SKM-1 (cell line): ENCODE results near the gene PLD6.
"Not testable (repeated sequence)": the region's sequence is repeated elsewhere in the genome, so short reads cannot be mapped to it uniquely, and the experiment has no call there.

Experiments
- DNase-seq: peaks from one replicate; lab custom pipeline; 2025; ENCODE audit not compliant: unreplicated experiment; lab: John Stamatoyannopoulos, UW

PLD6 gene, protein sequence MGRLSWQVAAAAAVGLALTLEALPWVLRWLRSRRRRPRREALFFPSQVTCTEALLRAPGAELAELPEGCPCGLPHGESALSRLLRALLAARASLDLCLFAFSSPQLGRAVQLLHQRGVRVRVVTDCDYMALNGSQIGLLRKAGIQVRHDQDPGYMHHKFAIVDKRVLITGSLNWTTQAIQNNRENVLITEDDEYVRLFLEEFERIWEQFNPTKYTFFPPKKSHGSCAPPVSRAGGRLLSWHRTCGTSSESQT

GRCh38 chr17:17206124-17206912 is at the start of gene PLD6:
Gene PLD6, minus strand, starts transcription at chr17:17206333. Its CDS starts 47 bp downstream, at chr17:17206286.
- peak; percentile 89 for DNase-seq

- DNase-seq = not testable (repeated sequence)
Observed at GRCh38 chr17:17255689-17256088, 49.6 kb upstream of the PLD6 start.

- no peak for DNase-seq
Observed at GRCh38 chr17:17254036-17254435, 47.9 kb upstream of the PLD6 start.

DNA sequence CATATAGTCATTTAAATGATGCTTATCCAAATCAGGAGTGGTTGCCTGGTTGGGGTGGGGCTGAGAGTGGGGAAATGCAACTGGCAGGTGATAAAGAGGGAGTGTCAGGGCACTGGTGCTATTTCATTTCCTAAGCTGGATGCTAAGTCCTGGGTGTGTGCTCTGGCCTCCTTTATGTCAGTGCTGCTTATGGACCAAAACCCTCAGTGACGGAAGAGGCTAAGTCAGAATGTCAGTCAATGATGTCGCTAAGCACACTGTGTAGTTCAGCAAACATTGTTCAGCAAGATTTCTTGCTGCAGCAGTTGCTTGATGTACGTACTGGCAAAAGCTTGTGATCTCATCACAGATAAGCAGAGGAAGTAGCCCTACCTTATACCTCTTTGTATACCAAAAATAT is 47.3 kb upstream of the PLD6 start:
- DNase-seq = no peak

- DNase-seq = no peak
Observed at GRCh38 chr17:17252149-17252661, 46.1 kb upstream of the PLD6 start.

DNA sequence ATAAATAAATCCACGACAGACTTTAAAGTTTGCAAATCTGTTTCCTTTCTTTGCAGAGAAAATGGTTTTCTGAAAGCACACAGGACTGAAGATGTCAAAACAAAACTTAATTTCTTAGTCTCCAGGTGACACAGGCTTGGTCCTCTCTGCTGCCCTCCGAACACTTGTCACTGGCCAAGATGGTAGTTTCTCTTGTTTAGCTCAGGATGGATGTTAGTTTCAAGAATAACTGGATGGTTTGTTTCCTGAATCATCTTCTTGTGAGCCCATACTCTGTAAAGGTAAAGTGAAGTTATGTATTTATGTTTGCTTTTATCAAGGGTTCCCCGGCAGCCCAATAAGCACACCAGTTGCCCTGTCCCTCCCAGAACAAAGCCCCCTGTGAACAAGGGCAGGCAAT is 40.7 kb upstream of the PLD6 start:
- DNase-seq = no peak

- no peak for DNase-seq
Observed at GRCh38 chr17:17243163-17243562, 37.0 kb upstream of the PLD6 start.

DNA sequence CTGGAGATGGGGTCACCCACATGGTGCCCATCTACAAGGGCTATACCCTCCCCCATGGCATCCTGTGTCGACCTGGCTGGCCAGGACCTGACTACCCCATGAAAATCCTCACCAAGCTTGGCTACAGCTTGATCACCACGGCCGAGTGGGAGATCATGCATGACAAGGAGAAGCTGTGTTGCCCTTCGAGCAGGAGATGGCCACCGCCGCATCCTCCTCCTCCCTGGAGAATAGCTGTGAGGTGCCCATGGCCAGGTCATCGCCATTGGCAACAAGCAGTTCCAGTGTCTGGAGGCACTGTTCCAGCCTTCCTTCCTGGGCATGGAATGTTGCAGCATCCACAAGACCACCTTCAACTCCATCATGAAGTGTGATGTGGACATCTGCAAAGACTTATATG is 36.1 kb upstream of the PLD6 start:
- DNase-seq = no peak

GRCh38 chr17:17241656-17242055 is 35.5 kb upstream of the PLD6 start:
- no peak for DNase-seq

- no peak for DNase-seq
Observed at GRCh38 chr17:17239832-17240231, 33.7 kb upstream of the PLD6 start.

GRCh38 chr17:17237026-17237799 is 31.1 kb upstream of the PLD6 start, which contains the start of gene FLCN:
Gene FLCN, minus strand, starts transcription at chr17:17237168. Its CDS starts 9,031 bp downstream, at chr17:17228137.
- DNase-seq = peak; percentile 87

GRCh38 chr17:17236295-17237025 is 30.3 kb upstream of the PLD6 start:
- no peak for DNase-seq

DNA sequence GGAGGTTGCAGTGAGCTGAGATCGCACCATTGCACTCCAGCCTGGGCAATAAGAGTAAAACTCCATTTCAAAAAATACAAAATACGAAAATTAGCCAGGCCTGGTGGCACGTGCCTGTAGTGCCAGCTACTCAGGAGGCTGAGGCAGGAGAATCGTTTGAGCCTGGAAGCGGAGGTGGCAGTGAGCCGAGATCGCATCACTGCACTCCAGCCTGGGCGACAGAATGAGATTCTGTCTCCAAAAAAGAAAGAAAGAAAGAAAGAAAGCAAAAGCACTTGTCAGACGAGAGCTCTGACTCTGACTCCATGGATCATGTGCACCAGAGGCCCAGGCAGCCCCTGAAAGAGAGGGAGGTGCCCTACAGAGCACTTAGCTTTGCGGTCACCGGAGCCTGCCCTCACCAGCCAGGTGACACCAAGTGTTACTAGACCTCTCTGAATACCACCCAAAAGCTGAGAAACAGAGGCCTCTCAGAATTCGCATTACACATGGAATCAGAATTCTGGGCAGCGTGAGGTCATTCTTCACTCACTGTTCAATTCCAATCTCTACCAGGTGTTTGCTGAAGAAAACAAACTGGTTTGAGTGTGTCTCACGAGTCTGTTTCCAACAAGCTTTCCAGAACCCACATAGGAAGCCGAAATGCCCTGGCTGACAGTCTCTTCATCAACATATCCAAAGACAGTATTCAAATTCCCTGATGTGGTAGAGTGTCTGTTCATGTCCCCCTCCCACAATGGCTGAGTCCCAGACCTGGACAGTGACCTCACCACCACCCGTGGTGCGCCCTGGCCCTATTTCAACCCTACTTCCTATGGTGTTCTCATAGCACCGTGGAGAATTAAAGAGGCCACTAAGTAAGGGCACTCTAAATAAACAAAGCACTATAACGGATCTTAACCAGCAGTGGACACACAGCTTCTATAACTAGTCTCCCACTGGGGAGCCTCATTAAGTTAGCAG is 29.4 kb upstream of the PLD6 start:
- DNase-seq = no peak

DNA sequence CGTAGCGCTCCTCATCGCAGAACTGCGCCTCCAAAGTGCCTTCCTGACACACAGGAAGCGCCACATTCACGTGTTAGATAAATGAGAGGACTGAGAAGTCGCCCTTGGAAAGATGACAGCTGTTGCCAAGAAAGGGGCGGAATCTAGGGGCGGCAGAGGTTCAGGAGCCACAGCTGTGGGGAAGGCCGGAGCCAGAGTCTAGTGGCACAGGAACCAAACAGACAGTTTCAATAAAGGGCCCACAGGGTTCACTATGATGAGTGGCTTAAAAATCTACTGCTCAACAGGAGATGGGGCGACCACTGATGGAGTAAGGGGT is 26.1 kb upstream of the PLD6 start:
- no peak for DNase-seq

DNA sequence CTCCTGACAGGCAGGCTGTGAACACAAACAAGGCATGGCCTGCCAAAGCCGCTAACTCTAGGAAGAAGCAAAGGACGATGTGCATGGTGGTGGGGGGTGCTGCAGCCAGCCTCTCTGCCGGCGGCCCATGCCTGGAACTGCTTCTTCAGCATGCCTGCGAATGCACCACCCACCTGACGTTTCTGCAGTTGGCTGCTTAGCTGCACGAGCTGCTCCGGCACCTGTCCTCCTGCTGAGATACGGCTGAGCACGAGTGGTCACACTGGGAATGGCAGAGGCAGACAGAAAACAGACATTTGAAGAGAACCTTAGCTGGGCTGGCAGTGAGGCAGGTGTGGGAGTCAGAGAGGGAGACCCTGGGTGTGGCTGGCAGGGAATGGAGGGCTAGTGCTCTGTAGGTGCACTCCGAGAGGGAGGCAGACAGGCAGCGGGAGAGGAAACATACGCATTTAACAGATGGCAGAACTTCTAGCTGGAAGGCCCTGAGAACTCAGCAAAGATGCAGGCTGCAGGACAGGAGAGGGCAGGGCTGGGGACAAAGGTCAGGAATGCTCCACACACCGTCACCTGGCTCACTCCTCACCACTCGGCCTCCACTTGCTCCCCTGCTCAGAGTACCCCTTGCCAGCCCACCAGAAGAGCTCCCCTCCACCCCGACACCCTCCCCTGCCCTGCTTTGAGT is 25.6 kb upstream of the PLD6 start:
- no peak for DNase-seq

DNA sequence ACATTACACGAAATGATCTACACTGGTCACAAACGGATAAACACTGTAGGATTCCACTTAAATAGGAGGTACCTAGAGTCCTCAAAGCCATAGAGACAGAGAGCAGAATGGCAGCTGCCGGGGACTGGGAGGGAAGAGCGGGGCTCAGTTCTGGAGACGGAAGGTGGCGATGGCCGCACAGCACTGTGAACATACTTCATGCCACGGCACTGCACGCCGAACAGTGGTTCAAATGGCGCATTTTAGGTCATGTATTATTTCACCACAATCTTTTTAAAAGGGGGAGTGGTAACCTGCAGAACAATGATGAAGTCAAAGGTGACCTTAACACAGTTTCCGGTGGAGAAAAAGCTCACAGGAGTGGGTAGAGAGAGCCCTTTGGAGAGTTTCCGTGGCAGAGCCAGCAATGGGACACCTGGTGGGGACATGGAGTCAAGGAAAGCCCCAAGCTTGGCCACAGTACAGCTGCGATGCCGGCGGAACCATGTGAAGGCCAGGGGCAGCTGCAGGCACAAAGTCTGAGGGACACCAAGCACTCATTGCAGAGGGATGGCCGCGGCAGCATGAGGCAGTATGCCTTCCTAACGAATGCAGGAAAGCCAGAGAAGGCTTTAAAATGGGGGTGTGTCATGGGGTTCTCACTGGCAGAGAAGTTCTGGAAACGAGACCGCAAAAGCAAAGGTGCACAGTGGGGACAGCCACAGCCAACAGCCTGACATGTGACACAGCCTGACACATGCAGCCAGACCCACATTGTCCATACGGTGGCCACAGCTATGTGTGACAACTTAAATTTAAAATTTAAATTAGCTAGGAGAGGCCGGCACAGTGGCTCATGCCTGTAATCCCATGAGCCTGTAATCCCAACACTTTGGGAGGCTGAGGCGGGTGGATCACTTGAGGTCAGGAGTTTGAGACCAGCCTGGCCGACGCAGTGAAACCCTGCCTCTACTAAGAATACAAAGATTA is 23.6 kb upstream of the PLD6 start:
- no peak for DNase-seq

GRCh38 chr17:17228521-17229279 is 22.6 kb upstream of the PLD6 start:
- DNase-seq = no peak
